ENCODE data around the gene MIF4GD.
"Not testable (repeated sequence)": the region's sequence is repeated elsewhere in the genome, so short reads cannot be mapped to it uniquely, and the experiment has no call there.

MIF4GD gene

GRCh38 chr17:75288770-75289114 is 17.7 kb upstream of the MIF4GD start:
- DNase-seq (ENCODE audit: low read depth), result no peak

GRCh38 chr17:75288359-75288758 is 17.3 kb upstream of the MIF4GD start:
- DNase-seq (ENCODE audit: low read depth), result no peak

- no peak for DNase-seq (ENCODE audit: low read depth)
These were observed 16.2 kb upstream of the MIF4GD start for GRCh38 chr17:75287221-75287620.

GRCh38 chr17:75285123-75285522 is 14.1 kb upstream of the MIF4GD start:
- DNase-seq (ENCODE audit: low read depth), result no peak

- not testable (repeated sequence) for DNase-seq (ENCODE audit: low read depth)
These were observed 9.2 kb upstream of the MIF4GD start for GRCh38 chr17:75280189-75280588.

GRCh38 chr17:75277664-75278071 is 6.6 kb upstream of the MIF4GD start:
- no peak for DNase-seq (ENCODE audit: low read depth)

- DNase-seq (ENCODE audit: low read depth), result no peak
These were observed 3.1 kb upstream of the MIF4GD start for GRCh38 chr17:75273977-75274708.

GRCh38 chr17:75272848-75273184 is 1.8 kb upstream of the MIF4GD start:
- DNase-seq (ENCODE audit: low read depth), result no peak

- DNase-seq (ENCODE audit: low read depth), result no peak
These were observed 1.2 kb upstream of the MIF4GD start for GRCh38 chr17:75271955-75272847.

GRCh38 chr17:75271233-75271954 is 363 bp upstream of the MIF4GD start:
- peak; percentile 86 for DNase-seq (ENCODE audit: low read depth)

GRCh38 chr17:75270218-75270965 is 639 bp downstream of the MIF4GD start:
- DNase-seq (ENCODE audit: low read depth), result peak; percentile 47

GRCh38 chr17:75269844-75270217 is 1.2 kb downstream of the MIF4GD start:
- DNase-seq (ENCODE audit: low read depth), result no peak

- DNase-seq (ENCODE audit: low read depth), result no peak
These were observed 3.4 kb downstream of the MIF4GD start for GRCh38 chr17:75267411-75268232.

- no peak for DNase-seq (ENCODE audit: low read depth)
These were observed 3.9 kb downstream of the MIF4GD start for GRCh38 chr17:75267153-75267410.

GRCh38 chr17:75266316-75267152 is 4.5 kb downstream of the MIF4GD start:
- no peak for DNase-seq (ENCODE audit: low read depth)

- no peak for DNase-seq (ENCODE audit: low read depth)
These were observed 5.3 kb downstream of the MIF4GD start for GRCh38 chr17:75265614-75266315.

GRCh38 chr17:75263055-75263454 is 8.0 kb downstream of the MIF4GD start:
- DNase-seq (ENCODE audit: low read depth), result no peak

- DNase-seq (ENCODE audit: low read depth), result no peak
These were observed 8.9 kb downstream of the MIF4GD start for GRCh38 chr17:75262112-75262606.

GRCh38 chr17:75261336-75262111 is 9.5 kb downstream of the MIF4GD start, which contains the start of the genes GGA3 and MRPS7:
Gene GGA3 (minus strand): TSS chr17:75261606. CDS start chr17:75261587, 19 bp downstream.
Gene MRPS7 (plus strand): TSS chr17:75261879. CDS start chr17:75261901, 22 bp downstream.
- peak; percentile 77 for DNase-seq (ENCODE audit: low read depth)

All from stimulated activated CD8-positive, alpha-beta memory T cell treated with anti-CD3 and anti-CD28 coated beads, Interleukin-15, amount 100 ng/mL, for 24 hours (primary cell).